Thyroid gland (tissue), 4 donors: ENCODE results near the gene HIGD2B.
"Not testable (repeated sequence)": the region's sequence is repeated elsewhere in the genome, so short reads cannot be mapped to it uniquely, and the experiment has no call there.

ENCODE experiments used
- CTCF ChIP-seq, 6 experiments: fragments of 200-600 bp in 3 of 6; fragments of 450-650 bp in 3 of 6; sonication (generic) in 3 of 6; IDR thresholded peaks; one replicate each; pipeline ENCODE4 v1.5.1; 2016 to 2019; ENCODE audit warnings: antibody characterized with exemption in 6 of 6, mild to moderate bottlenecking in 2 of 6, inconsistent platforms in 1 of 6, moderate library complexity in 1 of 6
- POLR2A ChIP-seq, 2 donors: fragments of 450-650 bp; IDR thresholded peaks; one replicate each; pipeline ENCODE4 v1.6.1; 2017; ENCODE audit warnings: antibody characterized with exemption in 2 of 2, mild to moderate bottlenecking in 2 of 2, moderate library complexity in 1 of 2

DNA sequence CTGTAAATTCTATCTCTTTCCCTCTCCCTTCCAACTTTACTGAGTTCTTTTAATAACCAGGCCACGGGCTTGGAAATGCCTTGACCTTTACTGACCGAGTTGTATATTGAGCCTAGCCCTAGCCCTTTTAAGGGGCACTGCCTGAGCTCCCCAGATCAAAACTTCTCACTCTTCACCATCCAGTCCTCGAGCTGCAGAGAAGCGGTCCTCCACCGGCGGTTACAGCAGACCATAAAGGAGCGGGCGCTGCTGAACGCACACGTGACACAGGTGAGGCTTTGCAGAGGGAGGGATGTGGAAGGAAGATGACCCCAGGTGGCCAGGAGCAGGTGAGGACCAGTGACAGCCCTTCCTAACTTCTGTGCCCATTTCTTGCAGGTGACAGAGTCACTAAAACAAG is 24.9 kb downstream of the HIGD2B start:
- TF ChIP-seq CTCF, POLR2A (IDR thresholded peaks at IDR 0.05): not testable (repeated sequence)
